Omental fat pad (tissue), 4 donors: ENCODE measurements around the gene SPDYE2B. TPM values are rescaled to one million over a fixed set of nuclear protein-coding genes. Genes with fewer than 3 reads are reported as not detected.
"Not testable (repeated sequence)": the region's sequence is repeated elsewhere in the genome, so short reads cannot be mapped to it uniquely, and the experiment has no call there.

Source experiments
- ATAC-seq: fragments of 150-250 bp; one replicate; pipeline ENCODE4 v1.9.1; 2016; ENCODE audit warnings: mild to moderate bottlenecking, moderate library complexity; ENCODE audit not compliant: low FRiP score
- DNase-seq: peaks from one replicate; pipeline ENCODE4 v3.0.0-alpha.2; 2019; ENCODE audit warnings: low spot score
- total RNA-seq, 4 donors: library from RNA; depleted of rRNA; stranded (reverse); fragments of >200 nt; gene quantifications; one replicate each; pipeline ENCODE4 v1.1.0, GENCODE V29; 2016

The SPDYE2B gene
- total RNA-seq = not detected

- ATAC-seq, DNase-seq: not testable (repeated sequence)
These were observed at the start of gene SPDYE2B for GRCh38 chr7:102649924-102650323. Gene SPDYE2B (plus strand): TSS chr7:102650319. CDS start chr7:102652349, 2,030 bp downstream.

GRCh38 chr7:102602317-102602716 is 47.8 kb upstream of the SPDYE2B start:
- not testable (repeated sequence) for ATAC-seq, DNase-seq

- ATAC-seq = peak; percentile 67
These were observed 45.5 kb upstream of the SPDYE2B start for GRCh38 chr7:102604431-102605145.

DNA sequence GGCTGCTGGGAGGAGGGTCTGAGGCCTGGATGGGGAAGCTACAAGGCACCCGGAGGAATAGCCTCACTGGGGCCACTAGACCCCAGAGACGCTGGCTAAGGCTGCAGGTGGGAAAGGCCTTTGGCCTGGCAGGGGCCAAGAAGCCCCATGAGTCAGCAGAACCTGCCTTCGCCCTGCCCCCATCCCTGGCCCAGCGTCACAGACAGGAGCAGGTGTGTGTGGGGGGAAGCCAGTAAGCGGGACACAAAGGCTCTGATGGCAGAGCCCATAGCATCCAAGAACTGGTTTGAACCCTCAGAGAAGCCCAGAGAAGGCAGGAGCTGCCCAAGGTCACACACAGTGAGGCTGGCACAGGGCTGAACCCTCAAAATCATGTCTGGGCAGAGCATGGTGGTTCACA is 43.3 kb upstream of the SPDYE2B start:
- not testable (repeated sequence) for ATAC-seq, DNase-seq

More at GRCh38 chr7:102604431-102605145, 45.5 kb upstream of the SPDYE2B start:
- not testable (repeated sequence) for DNase-seq

- not testable (repeated sequence) for ATAC-seq, DNase-seq
These were observed 40.4 kb upstream of the SPDYE2B start for GRCh38 chr7:102609734-102610133.

DNA sequence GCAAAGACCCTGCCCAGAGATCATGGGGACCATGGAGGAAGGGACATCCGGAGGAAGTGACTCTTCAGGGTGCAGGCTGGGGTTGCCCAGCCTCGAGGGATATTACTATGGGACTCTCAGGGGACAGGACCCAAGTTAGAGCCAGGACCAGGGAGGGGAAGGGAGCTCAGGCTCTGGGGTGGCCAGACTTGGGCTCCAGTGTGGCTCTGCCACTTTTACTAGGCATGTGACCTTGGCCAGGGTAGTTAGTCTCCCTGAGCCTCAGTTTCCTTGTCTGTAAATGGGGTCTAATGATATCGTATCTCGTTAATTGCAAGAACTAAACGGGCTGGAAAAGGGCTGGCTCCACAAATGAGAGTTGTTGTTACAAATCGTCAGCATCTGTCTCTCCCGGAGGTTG is 39.7 kb upstream of the SPDYE2B start:
- not testable (repeated sequence) for DNase-seq, ATAC-seq

DNA sequence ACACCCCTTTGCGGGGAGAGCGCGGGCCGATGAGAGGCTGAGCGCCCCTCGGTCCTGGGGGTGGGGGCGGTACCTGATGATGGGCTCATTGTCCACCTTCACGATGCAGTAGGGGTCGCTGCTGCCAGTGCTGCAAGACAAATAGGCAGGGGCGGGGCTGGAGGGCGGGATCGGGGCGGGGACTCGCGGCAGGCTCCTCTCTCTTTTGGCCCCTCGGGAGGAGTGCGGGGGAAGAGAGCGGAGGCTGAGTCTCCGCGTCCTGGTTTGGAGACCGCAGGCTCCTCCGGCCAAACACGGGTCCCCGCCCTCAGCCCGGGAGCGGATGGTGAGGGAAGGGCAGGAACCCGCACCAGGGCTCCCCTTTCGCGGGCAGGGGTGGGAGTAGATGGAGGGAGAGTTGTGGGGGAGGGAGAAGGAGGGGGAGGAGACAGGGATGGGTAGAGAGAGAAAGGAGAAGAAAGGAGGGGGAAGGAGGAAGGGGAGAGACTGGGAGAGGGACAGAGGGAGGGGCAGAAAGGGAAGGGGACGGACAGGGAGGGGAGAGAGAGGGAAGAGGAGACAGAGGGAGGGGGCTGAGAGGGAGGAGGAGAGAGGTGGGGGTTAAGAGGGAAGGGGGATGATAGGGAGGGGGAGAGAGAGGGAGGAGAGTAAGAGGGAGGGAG is 39.0 kb upstream of the SPDYE2B start:
- DNase-seq = not testable (repeated sequence)
- peak; percentile 73 for ATAC-seq

- not testable (repeated sequence) for ATAC-seq, DNase-seq
These were observed 38.3 kb upstream of the SPDYE2B start for GRCh38 chr7:102611675-102612325.

DNA sequence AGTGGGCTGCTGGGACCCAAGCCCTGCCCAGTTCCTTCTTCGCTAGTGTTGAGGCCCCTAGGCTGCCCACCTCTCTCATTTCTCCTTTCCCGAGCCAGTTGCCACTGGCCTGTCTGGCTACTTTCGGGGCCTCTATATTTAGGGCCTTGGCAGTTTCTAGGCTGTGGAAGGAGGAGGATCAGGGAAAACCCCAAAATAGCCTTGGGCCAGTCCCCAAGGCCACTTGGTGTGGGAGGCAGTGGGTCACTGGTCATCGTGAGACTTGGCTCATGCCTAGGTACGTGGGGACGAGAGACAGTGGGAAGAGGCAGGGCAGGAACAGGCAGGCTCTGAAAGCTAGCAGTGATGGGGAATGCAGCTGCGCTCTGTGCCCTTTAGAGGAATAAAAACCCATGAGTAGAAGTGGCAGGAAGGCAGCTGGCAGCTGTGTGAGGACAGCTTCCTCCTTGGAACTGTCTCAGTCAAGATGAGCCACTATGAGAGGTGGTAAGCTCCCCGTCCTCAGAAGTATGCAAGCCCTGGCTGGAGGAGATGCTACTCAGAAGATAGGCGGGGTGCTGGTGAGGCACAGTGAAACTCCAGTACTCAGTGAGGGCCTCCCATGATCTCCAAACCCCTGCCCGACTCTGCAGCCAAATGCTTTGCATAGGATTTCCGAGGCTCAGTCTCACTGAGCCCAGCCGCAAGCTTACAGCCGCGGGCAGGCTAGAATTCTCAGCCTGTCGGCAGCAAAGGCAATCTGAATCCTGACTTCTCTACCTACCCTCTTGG is 36.4 kb upstream of the SPDYE2B start:
- DNase-seq, ATAC-seq: not testable (repeated sequence)

GRCh38 chr7:102614346-102614697 is 35.8 kb upstream of the SPDYE2B start:
- not testable (repeated sequence) for DNase-seq, ATAC-seq

GRCh38 chr7:102614873-102615272 is 35.2 kb upstream of the SPDYE2B start:
- not testable (repeated sequence) for DNase-seq, ATAC-seq

DNA sequence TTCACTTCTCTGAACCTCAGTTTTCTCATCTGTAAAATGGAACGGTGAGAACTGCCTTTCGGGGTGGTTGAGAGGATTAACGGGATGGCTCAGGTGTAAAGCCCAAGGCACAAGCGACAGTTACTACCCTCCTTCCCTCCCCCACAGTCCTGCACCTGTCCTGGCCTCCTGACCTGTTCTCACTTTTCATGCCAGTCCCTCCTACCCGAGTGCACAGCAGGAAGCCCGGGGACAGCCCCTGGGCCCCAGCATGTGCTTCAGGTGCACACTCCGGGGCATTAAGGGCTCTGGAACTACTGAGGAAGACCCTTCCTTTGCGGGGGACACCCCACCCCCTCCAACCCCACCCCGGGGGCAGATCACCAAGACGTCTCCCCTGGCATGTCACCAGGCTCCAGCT is 34.2 kb upstream of the SPDYE2B start:
- not testable (repeated sequence) for ATAC-seq, DNase-seq

GRCh38 chr7:102616507-102617125 is 33.5 kb upstream of the SPDYE2B start, which contains the start of gene RASA4:
Gene RASA4 (minus strand): TSS chr7:102616756. CDS start chr7:102616689, 67 bp downstream.
- ATAC-seq = peak; percentile 90
- DNase-seq = not testable (repeated sequence)

GRCh38 chr7:102618122-102618521 is 32.0 kb upstream of the SPDYE2B start:
- DNase-seq, ATAC-seq: not testable (repeated sequence)

DNA sequence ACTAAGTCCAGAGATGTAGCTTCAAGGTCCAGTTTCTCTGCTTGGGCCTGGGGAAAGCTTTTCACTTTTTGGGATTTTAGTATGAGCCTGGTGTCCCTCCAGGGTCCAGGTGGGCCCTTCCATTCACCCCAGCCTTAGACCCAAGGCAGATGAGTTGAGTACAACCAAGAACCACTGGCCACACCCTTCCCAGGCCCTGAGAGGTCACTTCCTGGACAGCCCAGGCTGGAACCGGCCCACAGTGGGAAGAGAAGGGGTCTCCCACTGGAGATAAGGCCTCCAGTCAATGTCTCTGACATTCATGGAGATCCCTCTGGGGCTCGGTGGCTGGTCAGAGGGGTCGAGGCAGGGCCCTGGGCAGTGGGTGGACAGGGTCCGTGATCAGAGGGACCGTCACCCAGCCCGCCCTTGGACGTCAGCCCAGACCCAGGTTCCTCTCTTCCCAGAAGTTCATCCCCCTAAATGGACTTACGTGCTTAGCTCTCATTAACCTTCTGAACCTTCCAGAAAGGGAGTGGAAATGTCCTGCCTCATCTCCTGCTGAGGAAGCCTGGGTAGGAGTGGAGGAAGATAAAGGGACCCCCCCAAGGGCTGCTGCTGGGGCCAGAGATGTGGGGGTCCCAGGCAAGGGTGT is 22.7 kb upstream of the SPDYE2B start:
- peak; percentile 3 for ATAC-seq
- not testable (repeated sequence) for DNase-seq

DNA sequence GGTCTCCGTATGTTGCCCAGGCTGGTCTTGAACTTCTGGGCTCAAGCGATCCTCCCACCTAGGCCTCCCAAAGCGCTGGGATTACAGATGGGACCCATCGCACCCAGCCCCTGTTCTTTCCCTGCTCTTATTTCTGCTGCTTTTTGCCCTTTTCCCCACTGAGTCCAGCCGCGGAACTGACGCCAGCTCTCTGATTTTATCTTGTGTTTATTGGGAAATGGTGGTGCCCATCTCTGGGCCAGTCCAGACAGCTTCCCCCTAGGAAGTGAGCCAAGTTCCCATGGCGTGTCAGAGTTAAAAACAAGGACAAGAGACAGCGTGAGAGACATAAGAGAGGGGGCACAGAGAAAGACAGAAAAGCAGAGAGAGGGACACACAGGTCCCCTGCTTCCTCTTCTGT is 19.5 kb upstream of the SPDYE2B start:
- DNase-seq, ATAC-seq: not testable (repeated sequence)

- DNase-seq = not testable (repeated sequence)
These were observed 15.8 kb upstream of the SPDYE2B start for GRCh38 chr7:102634299-102634698.

DNA sequence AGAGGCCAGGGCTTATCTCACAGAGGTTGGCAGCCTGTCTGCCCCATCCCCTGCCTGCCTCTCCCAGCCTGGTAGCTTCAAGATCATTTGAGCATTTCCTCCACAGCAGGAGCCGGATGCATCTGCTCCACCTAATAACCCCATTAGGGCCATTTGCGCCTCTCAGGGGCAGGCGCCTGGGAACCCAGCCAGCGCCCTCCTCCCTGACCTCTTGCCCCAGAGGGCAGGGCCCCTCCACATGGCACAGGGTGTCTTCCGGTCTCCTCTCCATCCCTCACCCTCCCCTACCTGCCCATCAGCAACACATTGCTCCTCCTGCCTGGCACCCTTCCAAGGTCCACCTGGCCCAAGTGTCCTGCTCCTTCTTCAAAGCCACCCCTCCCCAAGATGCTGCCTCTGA is 14.8 kb upstream of the SPDYE2B start:
- not testable (repeated sequence) for ATAC-seq, DNase-seq

More at GRCh38 chr7:102634299-102634698, 15.8 kb upstream of the SPDYE2B start:
- ATAC-seq = not testable (repeated sequence)
